ENCODE measurements around the gene TCFL5. TPM values are rescaled to one million over a fixed set of nuclear protein-coding genes. Genes with fewer than 3 reads are reported as not detected.

The TCFL5 gene
- total RNA-seq, 1 experiment from 2014 or later, result 23.8 TPM

DNA sequence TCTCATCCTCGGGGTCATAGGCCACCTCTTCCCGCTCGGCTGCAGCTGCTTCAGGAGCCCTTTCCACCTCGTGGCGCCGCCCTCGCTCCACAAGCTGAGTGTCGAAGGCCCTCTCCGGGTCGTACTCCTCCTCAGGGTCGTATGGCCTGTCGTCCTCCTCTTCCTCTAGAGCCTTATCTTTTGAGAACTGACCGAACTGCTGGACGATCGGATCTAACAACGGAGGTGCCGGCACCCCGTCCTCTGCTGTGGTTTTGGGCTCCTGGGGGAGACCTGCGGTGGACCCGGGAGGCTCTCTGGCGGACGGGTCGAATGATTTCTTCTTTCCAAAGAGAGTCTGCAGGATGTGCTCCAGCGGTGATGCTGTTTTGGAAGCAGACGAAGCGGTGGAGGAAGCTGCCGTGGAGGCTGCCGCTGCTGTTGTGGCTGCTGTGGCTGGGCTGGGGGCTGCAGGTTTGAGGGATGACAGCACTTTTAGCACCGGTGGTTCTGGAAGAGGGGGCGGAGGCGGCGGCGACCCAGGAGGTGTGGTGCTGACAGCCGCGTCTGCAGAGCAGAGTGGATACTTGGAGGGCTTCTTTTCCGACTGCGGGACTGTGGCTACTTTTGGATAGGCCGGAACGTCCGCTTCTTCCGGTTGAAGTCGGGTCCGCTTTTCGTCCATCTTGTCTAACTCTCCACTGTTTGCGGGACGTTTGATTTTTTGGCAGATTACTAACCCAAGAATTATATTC, 20.2 kb upstream of the TCFL5 start:
- H3K27me3 ChIP-seq (ENCODE audit: control insufficient read depth, insufficient read depth, low read length), result no peaks in the 10 kb centered on the region
- intact Hi-C loops (cut with micrococcal nuclease; ENCODE audit: unreplicated experiment), result no loop called here
- H3K9me3 ChIP-seq (ENCODE audit: control insufficient read depth, insufficient read depth, low read depth, low read length), result no peaks in the 10 kb centered on the region
- in situ Hi-C loops (cut with HindIII; ENCODE audit: low pct_unique_long_range_greater_than_20kb, low sequenced_read_pairs), result no loop called here
- POLR2A ChIA-PET, result no interaction called here
- ATAC-seq (no peak), DNase-seq (ENCODE audit: low read depth, low spot score) (no peak)
- H3K4me1 ChIP-seq (ENCODE audit: control insufficient read depth, insufficient read depth, low read length), result peaks cover 20% of the 10 kb centered on the region
- peaks cover 3% of the 10 kb centered on the region; the same call in 1 of the 2 replicates for H3K36me3 ChIP-seq (ENCODE audit: control insufficient read depth, insufficient read depth, low read length)
- no peak overlapping the region for H3K4me3 ChIP-seq (ENCODE audit: low read depth in 2 of 2, low read length in 2 of 2)
- TF ChIP-seq SIN3A (IDR thresholded peaks at IDR 0.05; ENCODE audit: borderline replicate concordance, insufficient read depth, low read depth, low read length), result no peak
- TF ChIP-seq, protein P1, sequence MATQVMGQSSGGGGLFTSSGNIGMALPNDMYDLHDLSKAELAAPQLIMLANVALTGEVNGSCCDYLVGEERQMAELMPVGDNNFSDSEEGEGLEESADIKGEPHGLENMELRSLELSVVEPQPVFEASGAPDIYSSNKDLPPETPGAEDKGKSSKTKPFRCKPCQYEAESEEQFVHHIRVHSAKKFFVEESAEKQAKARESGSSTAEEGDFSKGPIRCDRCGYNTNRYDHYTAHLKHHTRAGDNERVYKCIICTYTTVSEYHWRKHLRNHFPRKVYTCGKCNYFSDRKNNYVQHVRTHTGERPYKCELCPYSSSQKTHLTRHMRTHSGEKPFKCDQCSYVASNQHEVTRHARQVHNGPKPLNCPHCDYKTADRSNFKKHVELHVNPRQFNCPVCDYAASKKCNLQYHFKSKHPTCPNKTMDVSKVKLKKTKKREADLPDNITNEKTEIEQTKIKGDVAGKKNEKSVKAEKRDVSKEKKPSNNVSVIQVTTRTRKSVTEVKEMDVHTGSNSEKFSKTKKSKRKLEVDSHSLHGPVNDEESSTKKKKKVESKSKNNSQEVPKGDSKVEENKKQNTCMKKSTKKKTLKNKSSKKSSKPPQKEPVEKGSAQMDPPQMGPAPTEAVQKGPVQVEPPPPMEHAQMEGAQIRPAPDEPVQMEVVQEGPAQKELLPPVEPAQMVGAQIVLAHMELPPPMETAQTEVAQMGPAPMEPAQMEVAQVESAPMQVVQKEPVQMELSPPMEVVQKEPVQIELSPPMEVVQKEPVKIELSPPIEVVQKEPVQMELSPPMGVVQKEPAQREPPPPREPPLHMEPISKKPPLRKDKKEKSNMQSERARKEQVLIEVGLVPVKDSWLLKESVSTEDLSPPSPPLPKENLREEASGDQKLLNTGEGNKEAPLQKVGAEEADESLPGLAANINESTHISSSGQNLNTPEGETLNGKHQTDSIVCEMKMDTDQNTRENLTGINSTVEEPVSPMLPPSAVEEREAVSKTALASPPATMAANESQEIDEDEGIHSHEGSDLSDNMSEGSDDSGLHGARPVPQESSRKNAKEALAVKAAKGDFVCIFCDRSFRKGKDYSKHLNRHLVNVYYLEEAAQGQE (IDR thresholded peaks at IDR 0.05; ENCODE audit: insufficient read depth in 1 of 2, low read depth in 2 of 2, low read length in 1 of 2), result no peak
- TF ChIP-seq POLR2AphosphoS5 (IDR thresholded peaks at IDR 0.05; ENCODE audit: low read depth, low read length), result no peak
- no peak for TF ChIP-seq TCF7L2 (IDR thresholded peaks at IDR 0.05; ENCODE audit: low read depth, low read length)
- TF ChIP-seq, protein P2, sequence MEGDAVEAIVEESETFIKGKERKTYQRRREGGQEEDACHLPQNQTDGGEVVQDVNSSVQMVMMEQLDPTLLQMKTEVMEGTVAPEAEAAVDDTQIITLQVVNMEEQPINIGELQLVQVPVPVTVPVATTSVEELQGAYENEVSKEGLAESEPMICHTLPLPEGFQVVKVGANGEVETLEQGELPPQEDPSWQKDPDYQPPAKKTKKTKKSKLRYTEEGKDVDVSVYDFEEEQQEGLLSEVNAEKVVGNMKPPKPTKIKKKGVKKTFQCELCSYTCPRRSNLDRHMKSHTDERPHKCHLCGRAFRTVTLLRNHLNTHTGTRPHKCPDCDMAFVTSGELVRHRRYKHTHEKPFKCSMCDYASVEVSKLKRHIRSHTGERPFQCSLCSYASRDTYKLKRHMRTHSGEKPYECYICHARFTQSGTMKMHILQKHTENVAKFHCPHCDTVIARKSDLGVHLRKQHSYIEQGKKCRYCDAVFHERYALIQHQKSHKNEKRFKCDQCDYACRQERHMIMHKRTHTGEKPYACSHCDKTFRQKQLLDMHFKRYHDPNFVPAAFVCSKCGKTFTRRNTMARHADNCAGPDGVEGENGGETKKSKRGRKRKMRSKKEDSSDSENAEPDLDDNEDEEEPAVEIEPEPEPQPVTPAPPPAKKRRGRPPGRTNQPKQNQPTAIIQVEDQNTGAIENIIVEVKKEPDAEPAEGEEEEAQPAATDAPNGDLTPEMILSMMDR (IDR thresholded peaks at IDR 0.05), result no peak
- CTCF ChIA-PET, result no interaction called here
- TSS peak; percentile 18 for BruUV-seq (replicated peaks)
- no peak overlapping the region for H3K27ac ChIP-seq (ENCODE audit: low read length)

DNA sequence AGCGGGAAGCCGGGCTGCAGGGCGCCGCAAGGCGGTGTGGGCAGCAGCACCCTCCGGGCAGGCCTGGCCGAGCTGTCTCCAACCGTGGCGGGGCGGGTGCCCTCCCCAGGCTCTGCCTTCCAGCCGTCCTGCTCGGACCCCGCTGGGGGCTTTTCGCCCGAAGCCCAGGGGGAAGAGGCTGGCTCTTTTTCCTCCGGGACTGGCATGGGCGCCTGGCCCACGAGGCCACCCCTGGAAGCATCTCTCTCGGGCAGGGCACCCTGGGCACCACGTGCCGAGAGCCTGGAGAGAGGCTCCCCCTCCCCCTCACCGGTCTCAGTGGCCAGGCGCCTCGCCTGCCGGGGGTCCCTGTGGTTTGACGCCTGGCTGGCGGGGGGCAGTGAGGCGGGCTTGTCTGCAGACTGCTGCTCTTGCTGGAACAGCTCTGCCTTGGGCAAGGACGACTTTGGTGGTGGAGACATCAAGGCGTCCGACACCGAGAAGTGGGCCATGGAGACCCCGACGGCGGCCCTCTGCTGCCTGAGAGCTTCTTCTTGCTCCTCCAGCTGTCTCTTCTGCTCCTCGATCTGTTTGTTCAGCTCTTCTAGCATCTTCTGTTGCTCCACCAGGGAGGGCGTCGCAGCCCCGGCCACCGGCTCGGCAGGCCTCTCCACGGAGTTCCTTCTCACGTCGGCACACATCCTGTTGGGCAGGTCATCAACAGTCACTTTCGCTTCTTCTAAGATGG, 19.5 kb upstream of the TCFL5 start:
- intact Hi-C loops (cut with micrococcal nuclease; ENCODE audit: unreplicated experiment) (no loop called here), in situ Hi-C loops (cut with HindIII; ENCODE audit: low pct_unique_long_range_greater_than_20kb, low sequenced_read_pairs) (no loop called here)
- H3K36me3 ChIP-seq (ENCODE audit: control insufficient read depth, insufficient read depth, low read length), result peaks cover 3% of the 10 kb centered on the region; the same call in 1 of the 2 replicates
- CTCF ChIA-PET, result no interaction called here
- no peaks in the 10 kb centered on the region for H3K27me3 ChIP-seq (ENCODE audit: control insufficient read depth, insufficient read depth, low read length)
- DNase-seq (ENCODE audit: low read depth, low spot score) (no peak), ATAC-seq (no peak)
- no peak overlapping the region for H3K27ac ChIP-seq (ENCODE audit: low read length)
- POLR2A ChIA-PET, result no interaction called here
- no TSS peak for BruUV-seq (replicated peaks)
- peaks cover 27% of the 10 kb centered on the region for H3K4me1 ChIP-seq (ENCODE audit: control insufficient read depth, insufficient read depth, low read length)
- no peaks in the 10 kb centered on the region for H3K9me3 ChIP-seq (ENCODE audit: control insufficient read depth, insufficient read depth, low read depth, low read length)
- H3K4me3 ChIP-seq (ENCODE audit: low read depth in 2 of 2, low read length in 2 of 2), result no peak overlapping the region
- TF ChIP-seq SIN3A (IDR thresholded peaks at IDR 0.05; ENCODE audit: borderline replicate concordance, insufficient read depth, low read depth, low read length) (no peak), TCF7L2 (IDR thresholded peaks at IDR 0.05; ENCODE audit: low read depth, low read length) (no peak), POLR2AphosphoS5 (IDR thresholded peaks at IDR 0.05; ENCODE audit: low read depth, low read length) (no peak)
- TF ChIP-seq, protein P1 (IDR thresholded peaks at IDR 0.05; ENCODE audit: insufficient read depth in 1 of 2, low read depth in 2 of 2, low read length in 1 of 2), result no peak
- TF ChIP-seq, protein P2 (IDR thresholded peaks at IDR 0.05), result no peak
